Measurements from ENCODE around the gene CAMK1D.

CAMK1D gene

GRCh38 chr10:12459340-12459739 lies 110.0 kb downstream of the CAMK1D start:
- H3K9ac ChIP-seq (ENCODE audit: low read length) = no peak overlapping the region
- H3K36me3 ChIP-seq (ENCODE audit: insufficient read depth, low read length) = no peaks in the 10 kb centered on the region
- H3K4me1 ChIP-seq (ENCODE audit: insufficient read depth, low read length) = peaks cover 8% of the 10 kb centered on the region
- no peaks in the 10 kb centered on the region for H3K9me3 ChIP-seq (ENCODE audit: low read length)
- H3K27ac ChIP-seq (ENCODE audit: low read depth, low read length) = no peak overlapping the region
- no peak overlapping the region for H3K4me3 ChIP-seq (ENCODE audit: low read depth in 1 of 2, low read length in 2 of 2)
- no peaks in the 10 kb centered on the region for H3K27me3 ChIP-seq (ENCODE audit: control insufficient read depth in 1 of 2, insufficient read depth in 2 of 2, low read length in 2 of 2)

- H3K36me3 ChIP-seq (ENCODE audit: insufficient read depth, low read length) = no peaks in the 10 kb centered on the region
- no peaks in the 10 kb centered on the region for H3K9me3 ChIP-seq (ENCODE audit: low read length)
- H3K9ac ChIP-seq (ENCODE audit: low read length) = no peak overlapping the region
- H3K4me1 ChIP-seq (ENCODE audit: insufficient read depth, low read length) = peaks cover 8% of the 10 kb centered on the region
- no peaks in the 10 kb centered on the region for H3K27me3 ChIP-seq (ENCODE audit: control insufficient read depth in 1 of 2, insufficient read depth in 2 of 2, low read length in 2 of 2)
- H3K4me3 ChIP-seq (ENCODE audit: low read depth in 1 of 2, low read length in 2 of 2) = no peak overlapping the region
- no peak overlapping the region for H3K27ac ChIP-seq (ENCODE audit: low read depth, low read length)
These were observed 110.4 kb downstream of the CAMK1D start for GRCh38 chr10:12459762-12460161.

- no peak overlapping the region for H3K4me3 ChIP-seq (ENCODE audit: low read depth in 1 of 2, low read length in 2 of 2)
- H3K27me3 ChIP-seq (ENCODE audit: control insufficient read depth in 1 of 2, insufficient read depth in 2 of 2, low read length in 2 of 2) = no peaks in the 10 kb centered on the region
- no peaks in the 10 kb centered on the region for H3K4me1 ChIP-seq (ENCODE audit: insufficient read depth, low read length)
- H3K9me3 ChIP-seq (ENCODE audit: low read length) = no peaks in the 10 kb centered on the region
- no peaks in the 10 kb centered on the region for H3K36me3 ChIP-seq (ENCODE audit: insufficient read depth, low read length)
- no peak overlapping the region for H3K27ac ChIP-seq (ENCODE audit: low read depth, low read length)
- H3K9ac ChIP-seq (ENCODE audit: low read length) = no peak overlapping the region
These were observed 114.1 kb downstream of the CAMK1D start for GRCh38 chr10:12463459-12463838.

- no peak overlapping the region for H3K9ac ChIP-seq (ENCODE audit: low read length)
- no peaks in the 10 kb centered on the region for H3K9me3 ChIP-seq (ENCODE audit: low read length)
- H3K4me3 ChIP-seq (ENCODE audit: low read depth in 1 of 2, low read length in 2 of 2) = no peak overlapping the region
- H3K27ac ChIP-seq (ENCODE audit: low read depth, low read length) = no peak overlapping the region
- H3K4me1 ChIP-seq (ENCODE audit: insufficient read depth, low read length) = no peaks in the 10 kb centered on the region
- no peaks in the 10 kb centered on the region for H3K27me3 ChIP-seq (ENCODE audit: control insufficient read depth in 1 of 2, insufficient read depth in 2 of 2, low read length in 2 of 2)
- no peaks in the 10 kb centered on the region for H3K36me3 ChIP-seq (ENCODE audit: insufficient read depth, low read length)
These were observed 116.2 kb downstream of the CAMK1D start for GRCh38 chr10:12465385-12466136.

- no peak overlapping the region for H3K9ac ChIP-seq (ENCODE audit: low read length)
- no peaks in the 10 kb centered on the region for H3K4me1 ChIP-seq (ENCODE audit: insufficient read depth, low read length)
- no peak overlapping the region for H3K4me3 ChIP-seq (ENCODE audit: low read depth in 1 of 2, low read length in 2 of 2)
- H3K36me3 ChIP-seq (ENCODE audit: insufficient read depth, low read length) = no peaks in the 10 kb centered on the region
- H3K9me3 ChIP-seq (ENCODE audit: low read length) = no peaks in the 10 kb centered on the region
- no peak overlapping the region for H3K27ac ChIP-seq (ENCODE audit: low read depth, low read length)
- no peaks in the 10 kb centered on the region for H3K27me3 ChIP-seq (ENCODE audit: control insufficient read depth in 1 of 2, insufficient read depth in 2 of 2, low read length in 2 of 2)
These were observed 117.5 kb downstream of the CAMK1D start for GRCh38 chr10:12466704-12467305.

GRCh38 chr10:12469345-12469744 lies 120.0 kb downstream of the CAMK1D start:
- Histone ChIP-seq H3K9me3 (ENCODE audit: low read length) (no peaks in the 10 kb centered on the region), H3K4me3 (ENCODE audit: low read depth in 1 of 2, low read length in 2 of 2) (no peak overlapping the region), H3K36me3 (ENCODE audit: insufficient read depth, low read length) (no peaks in the 10 kb centered on the region), H3K4me1 (ENCODE audit: insufficient read depth, low read length) (no peaks in the 10 kb centered on the region), H3K27ac (ENCODE audit: low read depth, low read length) (no peak overlapping the region), H3K9ac (ENCODE audit: low read length) (no peak overlapping the region), H3K27me3 (ENCODE audit: control insufficient read depth in 1 of 2, insufficient read depth in 2 of 2, low read length in 2 of 2) (no peaks in the 10 kb centered on the region)

- Histone ChIP-seq H3K36me3 (ENCODE audit: insufficient read depth, low read length) (no peaks in the 10 kb centered on the region), H3K9me3 (ENCODE audit: low read length) (no peaks in the 10 kb centered on the region), H3K4me3 (ENCODE audit: low read depth in 1 of 2, low read length in 2 of 2) (no peak overlapping the region), H3K9ac (ENCODE audit: low read length) (no peak overlapping the region), H3K4me1 (ENCODE audit: insufficient read depth, low read length) (no peaks in the 10 kb centered on the region), H3K27me3 (ENCODE audit: control insufficient read depth in 1 of 2, insufficient read depth in 2 of 2, low read length in 2 of 2) (no peaks in the 10 kb centered on the region), H3K27ac (ENCODE audit: low read depth, low read length) (no peak overlapping the region)
These were observed 121.4 kb downstream of the CAMK1D start for GRCh38 chr10:12470719-12471118.

- Histone ChIP-seq H3K4me3 (ENCODE audit: low read depth in 1 of 2, low read length in 2 of 2) (no peak overlapping the region), H3K4me1 (ENCODE audit: insufficient read depth, low read length) (no peaks in the 10 kb centered on the region)
These were observed 121.8 kb downstream of the CAMK1D start for GRCh38 chr10:12471135-12471534.

GRCh38 chr10:12473491-12473890 lies 124.1 kb downstream of the CAMK1D start:
- Histone ChIP-seq H3K27me3 (ENCODE audit: control insufficient read depth in 1 of 2, insufficient read depth in 2 of 2, low read length in 2 of 2) (no peaks in the 10 kb centered on the region), H3K4me1 (ENCODE audit: insufficient read depth, low read length) (no peaks in the 10 kb centered on the region), H3K27ac (ENCODE audit: low read depth, low read length) (no peak overlapping the region)

More at GRCh38 chr10:12471135-12471534, 121.8 kb downstream of the CAMK1D start:
- H3K9ac ChIP-seq (ENCODE audit: low read length) = no peak overlapping the region
- no peaks in the 10 kb centered on the region for H3K27me3 ChIP-seq (ENCODE audit: control insufficient read depth in 1 of 2, insufficient read depth in 2 of 2, low read length in 2 of 2)
- no peaks in the 10 kb centered on the region for H3K9me3 ChIP-seq (ENCODE audit: low read length)
- H3K36me3 ChIP-seq (ENCODE audit: insufficient read depth, low read length) = no peaks in the 10 kb centered on the region
- H3K27ac ChIP-seq (ENCODE audit: low read depth, low read length) = no peak overlapping the region

GRCh38 chr10:12474727-12475412 lies 125.5 kb downstream of the CAMK1D start:
- Histone ChIP-seq H3K4me1 (ENCODE audit: insufficient read depth, low read length) (no peaks in the 10 kb centered on the region), H3K4me3 (ENCODE audit: low read depth in 1 of 2, low read length in 2 of 2) (no peak overlapping the region), H3K36me3 (ENCODE audit: insufficient read depth, low read length) (no peaks in the 10 kb centered on the region), H3K9ac (ENCODE audit: low read length) (no peak overlapping the region), H3K27ac (ENCODE audit: low read depth, low read length) (no peak overlapping the region), H3K27me3 (ENCODE audit: control insufficient read depth in 1 of 2, insufficient read depth in 2 of 2, low read length in 2 of 2) (no peaks in the 10 kb centered on the region), H3K9me3 (ENCODE audit: low read length) (no peaks in the 10 kb centered on the region)

More at GRCh38 chr10:12473491-12473890, 124.1 kb downstream of the CAMK1D start:
- H3K9me3 ChIP-seq (ENCODE audit: low read length) = no peaks in the 10 kb centered on the region
- H3K4me3 ChIP-seq (ENCODE audit: low read depth in 1 of 2, low read length in 2 of 2) = no peak overlapping the region
- H3K36me3 ChIP-seq (ENCODE audit: insufficient read depth, low read length) = no peaks in the 10 kb centered on the region
- H3K9ac ChIP-seq (ENCODE audit: low read length) = no peak overlapping the region

- no peaks in the 10 kb centered on the region for H3K27me3 ChIP-seq (ENCODE audit: control insufficient read depth in 1 of 2, insufficient read depth in 2 of 2, low read length in 2 of 2)
- H3K9ac ChIP-seq (ENCODE audit: low read length) = no peak overlapping the region
- H3K9me3 ChIP-seq (ENCODE audit: low read length) = no peaks in the 10 kb centered on the region
- no peak overlapping the region for H3K4me3 ChIP-seq (ENCODE audit: low read depth in 1 of 2, low read length in 2 of 2)
- no peaks in the 10 kb centered on the region for H3K4me1 ChIP-seq (ENCODE audit: insufficient read depth, low read length)
- no peak overlapping the region for H3K27ac ChIP-seq (ENCODE audit: low read depth, low read length)
- H3K36me3 ChIP-seq (ENCODE audit: insufficient read depth, low read length) = no peaks in the 10 kb centered on the region
These were observed 127.3 kb downstream of the CAMK1D start for GRCh38 chr10:12476656-12477055.

All from muscle layer of colon (tissue), 2 donors.